Ishikawa (cell line): ENCODE results near the gene FOXA2.

ENCODE experiments used
- CEBPB ChIP-seq: IDR thresholded peaks from 2 replicates; pipeline ENCODE4 v1.6.1; 2012
- CREB1 ChIP-seq: IDR thresholded peaks from 2 replicates; pipeline ENCODE4 v1.6.1; 2012; ENCODE audit warnings: low read depth
- EGR1 ChIP-seq: IDR thresholded peaks from 2 replicates; pipeline ENCODE4 v1.6.1; 2012
- EP300 ChIP-seq: IDR thresholded peaks from 2 replicates; pipeline ENCODE4 v1.6.1; 2012; ENCODE audit warnings: borderline replicate concordance
- FOXM1 ChIP-seq: IDR thresholded peaks from 2 replicates; pipeline ENCODE4 v1.6.1; 2012; ENCODE audit warnings: low read depth, borderline replicate concordance
- NFIC ChIP-seq: IDR thresholded peaks from 2 replicates; pipeline ENCODE4 v1.6.1; 2012
- RAD21 ChIP-seq: IDR thresholded peaks from 2 replicates; pipeline ENCODE4 v1.6.1; 2012; ENCODE audit warnings: low read depth
- TAF1 ChIP-seq: IDR thresholded peaks from 2 replicates; pipeline ENCODE4 v1.6.1; 2012; ENCODE audit warnings: low read depth, mild to moderate bottlenecking
- TCF12 ChIP-seq: IDR thresholded peaks from 2 replicates; pipeline ENCODE4 v1.6.1; 2012; ENCODE audit warnings: low read depth
- TEAD4 ChIP-seq: IDR thresholded peaks from 2 replicates; pipeline ENCODE4 v1.6.1; 2012
- YY1 ChIP-seq: IDR thresholded peaks from 2 replicates; pipeline ENCODE4 v1.6.1; 2012; ENCODE audit warnings: low read depth
- ZBTB7A ChIP-seq: IDR thresholded peaks from 2 replicates; pipeline ENCODE4 v1.6.1; 2012; ENCODE audit warnings: low read depth
- TF ChIP-seq, protein P1 (sequence below): IDR thresholded peaks from 2 replicates; pipeline ENCODE4 v1.6.1; 2012
- TF ChIP-seq, protein P2 (sequence below): IDR thresholded peaks from 2 replicates; pipeline ENCODE4 v1.6.1; 2012; ENCODE audit warnings: low read depth, mild to moderate bottlenecking
- TF ChIP-seq, protein P3 (sequence below): IDR thresholded peaks from 2 replicates; pipeline ENCODE4 v1.6.1; 2012

The FOXA2 gene

GRCh38 chr20:22581437-22582385, 2.7 kb downstream of the FOXA2 start:
- no peak for TF ChIP-seq RAD21
- no peak for TF ChIP-seq ZBTB7A

DNA sequence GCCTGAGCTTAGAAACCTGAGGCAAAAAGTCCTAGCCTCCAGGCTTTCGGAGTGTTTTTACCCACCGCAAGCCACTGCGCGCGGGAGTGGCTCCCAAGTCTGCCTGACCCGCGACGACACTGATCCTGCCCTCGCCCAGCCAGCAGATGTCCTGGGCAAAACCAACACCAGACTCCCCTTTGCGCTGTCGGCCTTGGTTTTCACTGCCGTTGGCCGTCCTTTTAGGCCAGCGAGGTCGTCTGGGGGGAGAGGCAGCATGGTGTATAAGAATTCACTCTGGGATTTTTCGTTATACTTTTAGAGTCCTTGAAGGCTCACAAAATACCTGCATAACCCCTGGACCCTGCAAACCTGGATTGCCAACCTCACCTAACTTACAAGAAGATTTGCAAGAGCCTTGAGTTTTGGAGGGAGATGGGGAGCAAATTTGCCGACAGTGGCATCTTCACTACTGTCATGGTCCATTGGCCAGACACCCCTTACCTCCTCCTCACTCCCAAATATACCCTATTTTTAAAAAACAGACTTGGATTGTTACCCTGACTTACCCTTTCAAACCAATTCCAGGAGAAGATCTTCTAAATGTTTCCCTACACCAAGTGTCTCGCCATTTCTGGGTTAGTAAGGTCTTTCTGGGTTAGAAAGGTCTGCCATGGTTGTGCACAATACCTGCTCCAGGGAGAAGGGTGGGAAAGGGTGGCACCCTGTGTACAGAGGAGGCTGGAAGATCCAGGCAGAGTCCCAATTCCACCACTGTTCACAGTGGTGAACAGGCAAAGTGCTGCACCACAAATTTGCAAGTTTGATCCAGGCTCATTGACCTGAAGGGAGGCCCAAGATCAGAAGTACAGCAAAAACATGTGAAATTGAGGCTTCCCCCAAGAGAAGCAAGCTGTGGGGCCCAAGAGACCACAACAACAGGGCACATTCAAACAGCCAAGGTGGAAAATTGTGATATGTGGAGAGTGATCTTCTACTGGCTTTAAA, 4.4 kb downstream of the FOXA2 start:
- TF ChIP-seq FOXM1: no peak

DNA sequence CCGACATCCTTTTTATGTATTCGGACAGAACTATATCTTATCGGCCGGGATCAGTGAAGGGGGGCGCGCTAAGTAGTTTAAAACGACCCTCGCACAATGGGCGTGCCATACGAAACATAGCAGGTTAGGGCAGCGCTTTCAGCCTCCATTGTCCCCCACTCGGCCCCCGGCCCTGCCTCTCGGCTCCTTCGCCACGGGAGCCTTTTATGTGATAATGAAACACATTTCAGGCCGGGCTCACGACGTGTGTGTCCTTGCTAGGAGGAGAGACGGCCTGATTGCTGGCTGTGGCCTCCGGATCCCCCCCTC, 5.3 kb downstream of the FOXA2 start:
- TF ChIP-seq, protein P1, sequence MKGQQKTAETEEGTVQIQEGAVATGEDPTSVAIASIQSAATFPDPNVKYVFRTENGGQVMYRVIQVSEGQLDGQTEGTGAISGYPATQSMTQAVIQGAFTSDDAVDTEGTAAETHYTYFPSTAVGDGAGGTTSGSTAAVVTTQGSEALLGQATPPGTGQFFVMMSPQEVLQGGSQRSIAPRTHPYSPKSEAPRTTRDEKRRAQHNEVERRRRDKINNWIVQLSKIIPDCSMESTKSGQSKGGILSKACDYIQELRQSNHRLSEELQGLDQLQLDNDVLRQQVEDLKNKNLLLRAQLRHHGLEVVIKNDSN: no peak
- TF ChIP-seq CEBPB (no peak), YY1 (no peak), CREB1 (no peak), EGR1 (no peak), TEAD4 (no peak), RAD21 (no peak), ZBTB7A (no peak), EP300 (no peak), NFIC (no peak), TAF1 (no peak)
- TF ChIP-seq, protein P2, sequence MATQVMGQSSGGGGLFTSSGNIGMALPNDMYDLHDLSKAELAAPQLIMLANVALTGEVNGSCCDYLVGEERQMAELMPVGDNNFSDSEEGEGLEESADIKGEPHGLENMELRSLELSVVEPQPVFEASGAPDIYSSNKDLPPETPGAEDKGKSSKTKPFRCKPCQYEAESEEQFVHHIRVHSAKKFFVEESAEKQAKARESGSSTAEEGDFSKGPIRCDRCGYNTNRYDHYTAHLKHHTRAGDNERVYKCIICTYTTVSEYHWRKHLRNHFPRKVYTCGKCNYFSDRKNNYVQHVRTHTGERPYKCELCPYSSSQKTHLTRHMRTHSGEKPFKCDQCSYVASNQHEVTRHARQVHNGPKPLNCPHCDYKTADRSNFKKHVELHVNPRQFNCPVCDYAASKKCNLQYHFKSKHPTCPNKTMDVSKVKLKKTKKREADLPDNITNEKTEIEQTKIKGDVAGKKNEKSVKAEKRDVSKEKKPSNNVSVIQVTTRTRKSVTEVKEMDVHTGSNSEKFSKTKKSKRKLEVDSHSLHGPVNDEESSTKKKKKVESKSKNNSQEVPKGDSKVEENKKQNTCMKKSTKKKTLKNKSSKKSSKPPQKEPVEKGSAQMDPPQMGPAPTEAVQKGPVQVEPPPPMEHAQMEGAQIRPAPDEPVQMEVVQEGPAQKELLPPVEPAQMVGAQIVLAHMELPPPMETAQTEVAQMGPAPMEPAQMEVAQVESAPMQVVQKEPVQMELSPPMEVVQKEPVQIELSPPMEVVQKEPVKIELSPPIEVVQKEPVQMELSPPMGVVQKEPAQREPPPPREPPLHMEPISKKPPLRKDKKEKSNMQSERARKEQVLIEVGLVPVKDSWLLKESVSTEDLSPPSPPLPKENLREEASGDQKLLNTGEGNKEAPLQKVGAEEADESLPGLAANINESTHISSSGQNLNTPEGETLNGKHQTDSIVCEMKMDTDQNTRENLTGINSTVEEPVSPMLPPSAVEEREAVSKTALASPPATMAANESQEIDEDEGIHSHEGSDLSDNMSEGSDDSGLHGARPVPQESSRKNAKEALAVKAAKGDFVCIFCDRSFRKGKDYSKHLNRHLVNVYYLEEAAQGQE: no peak
- TF ChIP-seq, protein P3, sequence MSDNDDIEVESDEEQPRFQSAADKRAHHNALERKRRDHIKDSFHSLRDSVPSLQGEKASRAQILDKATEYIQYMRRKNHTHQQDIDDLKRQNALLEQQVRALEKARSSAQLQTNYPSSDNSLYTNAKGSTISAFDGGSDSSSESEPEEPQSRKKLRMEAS: no peak

- TF ChIP-seq TCF12 (no peak), FOXM1 (no peak), CEBPB (no peak), EGR1 (no peak), NFIC (no peak), YY1 (no peak), CREB1 (no peak), TEAD4 (no peak), EP300 (no peak), RAD21 (no peak), ZBTB7A (no peak)
- TF ChIP-seq, protein P1: no peak
- TF ChIP-seq, protein P3: no peak
- TF ChIP-seq, protein P2: no peak
These were observed 5.9 kb downstream of the FOXA2 start for GRCh38 chr20:22578221-22579118.

GRCh38 chr20:22577515-22578220, 6.7 kb downstream of the FOXA2 start:
- TF ChIP-seq TCF12 (no peak), NFIC (no peak), FOXM1 (no peak), ZBTB7A (no peak), EGR1 (no peak), EP300 (no peak), YY1 (no peak), RAD21 (no peak), CEBPB (no peak), TAF1 (no peak), TEAD4 (no peak), CREB1 (no peak)
- TF ChIP-seq, protein P2: no peak
- TF ChIP-seq, protein P3: no peak
- TF ChIP-seq, protein P1: no peak
